GM21576 (cell line): ENCODE results near the gene CTNNBL1.
"Not testable (repeated sequence)": the region's sequence is repeated elsewhere in the genome, so short reads cannot be mapped to it uniquely, and the experiment has no call there.

ENCODE experiments used
- ATAC-seq: cut with Tn5 transposase; IDR thresholded peaks from one replicate; pipeline ENCODE4 v1.9.1; 2021; ENCODE audit warnings: mild to moderate bottlenecking, moderate library complexity; ENCODE audit not compliant: unreplicated experiment

The CTNNBL1 gene

GRCh38 chr20:37848706-37849105 lies 154.9 kb downstream of the CTNNBL1 start:
- no peak for ATAC-seq

DNA sequence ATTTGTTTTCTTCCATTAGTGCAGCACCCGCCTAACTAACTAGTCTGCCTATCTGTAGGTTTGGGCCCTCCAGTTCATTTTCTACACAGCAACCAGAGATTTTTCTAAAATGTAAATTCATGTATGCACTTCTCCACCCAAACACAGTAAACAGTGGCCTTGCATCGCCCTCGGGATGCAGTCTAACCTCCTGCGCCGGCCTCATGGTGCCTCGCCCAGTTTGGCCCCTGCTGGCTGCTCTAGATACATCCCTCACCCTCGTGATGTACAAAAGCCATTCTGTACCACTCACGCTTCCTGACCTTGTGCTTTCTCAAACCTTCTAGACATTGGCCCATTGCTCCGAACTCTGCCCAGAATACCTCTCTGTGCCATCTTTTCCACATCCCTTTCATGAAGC lies 155.3 kb downstream of the CTNNBL1 start:
- no peak for ATAC-seq

DNA sequence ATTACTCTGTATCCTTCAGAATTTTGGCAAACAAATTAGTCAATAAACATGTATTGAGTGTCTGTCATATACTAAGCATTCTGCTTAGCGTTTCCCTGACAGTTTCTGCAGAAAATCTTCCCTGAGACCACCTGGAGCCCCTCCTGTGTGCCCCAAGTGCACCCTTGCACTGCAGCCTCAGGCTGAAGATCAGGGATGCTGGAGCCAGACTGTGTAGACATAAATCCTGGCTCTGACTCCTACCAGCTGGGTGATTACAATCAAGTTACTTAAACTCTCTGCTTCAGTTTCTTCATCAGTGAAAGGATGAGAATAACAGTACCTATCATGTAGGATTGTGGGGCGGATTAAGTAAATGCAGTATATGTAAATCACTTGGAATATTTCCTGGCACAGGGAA lies 155.7 kb downstream of the CTNNBL1 start:
- ATAC-seq, result no peak

DNA sequence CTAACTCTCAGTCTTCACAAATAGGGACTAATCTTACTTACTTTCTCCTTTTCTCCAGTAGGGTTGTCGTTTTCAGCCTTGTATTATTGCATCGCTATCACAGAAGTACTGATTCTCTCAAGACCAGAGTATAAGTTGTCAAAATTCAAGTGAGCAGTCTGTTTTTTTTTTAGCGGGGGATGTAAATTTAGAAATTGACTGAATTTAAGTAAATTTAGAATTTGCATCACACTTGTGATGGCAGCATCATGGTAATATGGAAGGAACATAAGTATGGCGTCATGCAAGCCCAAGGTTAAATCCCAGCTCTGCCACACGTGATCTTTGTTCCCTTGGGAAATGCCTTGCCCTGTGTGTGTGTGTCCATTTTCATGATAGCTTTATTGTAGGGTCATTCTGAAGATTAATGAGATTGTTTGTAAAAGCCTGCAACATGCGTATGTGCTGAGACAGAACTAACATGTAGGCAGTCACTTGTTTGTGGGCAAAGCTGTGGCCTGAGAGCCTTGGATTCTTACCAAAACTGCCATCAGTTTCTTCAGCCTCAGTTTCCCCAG lies 156.3 kb downstream of the CTNNBL1 start:
- ATAC-seq, result no peak

DNA sequence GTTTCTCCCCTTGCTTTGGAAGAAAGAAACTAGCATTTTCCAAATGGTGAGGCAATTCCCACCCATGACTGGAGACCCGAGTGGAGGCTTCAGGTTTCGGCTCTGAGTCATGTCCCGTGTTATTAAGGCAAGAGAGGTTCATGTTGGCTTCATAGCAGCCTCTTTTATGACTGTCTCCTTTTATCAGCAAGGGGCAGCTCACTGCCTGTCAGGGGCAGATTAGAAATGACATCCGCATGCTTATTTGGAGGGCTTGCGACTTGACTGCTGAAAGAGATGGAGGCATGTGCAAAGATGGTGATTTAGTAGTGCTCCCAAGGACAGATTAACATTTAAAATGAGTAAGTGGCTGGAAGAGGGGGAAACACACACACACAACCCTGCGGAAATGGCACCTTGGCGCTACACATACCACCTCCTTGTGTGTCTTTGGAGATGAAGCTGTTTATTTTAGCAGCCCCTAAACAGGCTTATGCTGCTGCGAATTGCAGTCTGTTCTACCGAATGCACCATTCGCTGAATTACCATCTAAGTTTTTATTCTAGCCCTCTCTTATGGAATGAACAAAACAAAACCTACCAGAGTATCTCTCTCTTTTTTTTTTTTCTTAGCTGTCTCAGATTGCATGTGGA lies 157.0 kb downstream of the CTNNBL1 start:
- ATAC-seq, result no peak

- no peak for ATAC-seq
Measured at GRCh38 chr20:37852666-37853065, 158.8 kb downstream of the CTNNBL1 start.

GRCh38 chr20:37853823-37854375 lies 160.1 kb downstream of the CTNNBL1 start:
- ATAC-seq, result peak; percentile 76

GRCh38 chr20:37856034-37856433 lies 162.2 kb downstream of the CTNNBL1 start:
- ATAC-seq, result not testable (repeated sequence)

GRCh38 chr20:37856932-37857660 lies 163.3 kb downstream of the CTNNBL1 start:
- ATAC-seq, result no peak

DNA sequence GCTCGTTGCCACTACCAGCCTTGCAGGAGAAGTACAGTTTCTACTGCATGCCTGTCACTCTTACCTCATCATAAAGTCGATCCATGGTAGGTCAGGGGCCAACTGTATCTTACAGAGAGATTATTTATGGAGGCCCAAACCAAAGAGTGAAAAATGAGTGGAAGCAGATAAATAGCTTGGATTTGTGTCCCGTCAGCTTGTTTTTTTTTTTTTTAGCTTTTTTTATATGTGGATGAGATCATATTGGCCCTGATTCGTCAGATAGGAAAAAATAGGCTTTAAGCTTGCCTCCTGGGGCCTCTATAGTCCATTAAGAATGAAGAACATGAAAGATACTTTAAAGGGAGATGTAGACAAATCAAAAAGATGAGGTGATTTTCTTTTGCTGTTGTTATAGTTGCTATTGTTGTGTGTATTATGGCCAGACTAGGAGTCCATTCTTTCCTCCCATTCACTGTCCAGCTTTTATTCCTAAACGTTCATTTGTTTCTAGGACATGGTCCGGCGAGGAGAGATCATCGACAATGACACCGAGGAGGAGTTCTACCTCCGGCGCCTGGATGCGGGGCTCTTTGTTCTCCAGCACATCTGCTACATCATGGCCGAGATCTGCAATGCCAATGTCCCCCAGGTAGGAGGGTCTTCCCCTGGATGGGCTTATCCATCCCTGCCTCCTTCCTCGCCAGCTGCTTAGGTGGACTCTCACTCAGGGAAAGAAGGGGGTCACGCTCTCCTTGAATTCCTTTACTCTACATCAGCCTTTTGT lies 165.8 kb downstream of the CTNNBL1 start:
- no peak for ATAC-seq

- no peak for ATAC-seq
Measured at GRCh38 chr20:37863289-37863688, 169.5 kb downstream of the CTNNBL1 start.

DNA sequence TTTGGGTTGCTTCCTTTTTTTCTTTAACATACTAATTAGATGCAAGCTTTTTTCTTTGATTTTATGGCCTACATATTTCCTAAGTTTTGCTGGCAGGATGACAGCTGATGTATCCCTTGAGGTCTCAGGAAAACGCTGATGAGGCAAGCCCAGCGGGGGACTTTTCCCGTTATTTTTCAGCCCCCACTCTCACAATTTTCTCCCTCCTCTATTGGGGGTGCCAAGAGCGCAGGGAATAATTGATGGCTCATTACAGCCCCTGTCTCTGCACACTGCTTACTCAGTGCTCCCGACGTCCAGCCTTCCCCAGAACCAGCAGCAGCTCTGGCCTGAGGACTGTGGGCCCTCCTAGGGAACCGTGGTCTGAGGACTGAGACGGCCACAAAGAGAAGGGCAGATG lies 170.5 kb downstream of the CTNNBL1 start:
- ATAC-seq, result no peak

DNA sequence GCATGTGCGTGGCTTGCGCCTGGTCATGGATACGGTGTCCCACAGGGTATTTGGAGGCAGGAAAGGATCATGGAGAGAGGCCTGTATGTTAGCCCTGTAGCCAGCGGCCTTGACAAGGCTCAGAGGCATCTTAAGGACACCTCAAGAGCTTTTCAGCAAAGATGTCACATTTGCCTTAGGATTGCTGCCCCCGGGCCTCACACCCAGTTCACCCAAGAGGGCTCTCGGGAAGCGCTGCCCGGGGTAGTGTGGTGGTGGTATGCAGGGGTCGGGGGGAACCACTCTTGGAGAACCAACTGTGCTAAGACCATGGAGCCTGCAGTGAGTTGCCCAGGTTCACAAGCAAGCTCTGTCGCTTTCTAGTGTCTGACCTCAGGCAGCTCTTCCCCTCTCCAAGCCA lies 172.2 kb downstream of the CTNNBL1 start:
- no peak for ATAC-seq

GRCh38 chr20:37867289-37868195 lies 173.7 kb downstream of the CTNNBL1 start:
- ATAC-seq, result no peak

DNA sequence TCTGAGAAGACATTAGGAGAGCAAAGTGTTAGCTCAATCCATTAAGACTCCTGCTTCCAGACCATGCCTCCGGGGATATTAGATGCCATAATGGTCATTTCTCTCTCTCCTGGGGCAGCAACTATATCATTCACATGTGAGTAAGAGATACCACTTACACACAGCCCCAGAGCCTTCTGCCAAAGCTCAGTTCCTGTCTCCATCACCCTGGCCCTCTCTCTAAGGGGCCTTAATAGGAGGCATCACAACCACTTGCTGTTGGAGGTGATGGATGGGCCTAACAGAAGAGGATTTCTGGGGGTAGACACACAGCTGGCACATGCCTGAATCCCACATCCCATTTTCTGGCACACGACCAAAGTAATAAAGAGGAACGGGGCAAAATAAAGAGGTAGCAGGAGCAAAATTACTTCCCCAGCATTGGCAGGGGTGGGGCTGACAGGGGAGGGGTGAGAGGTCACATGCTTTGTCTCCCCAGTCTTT lies 175.1 kb downstream of the CTNNBL1 start:
- ATAC-seq, result no peak

DNA sequence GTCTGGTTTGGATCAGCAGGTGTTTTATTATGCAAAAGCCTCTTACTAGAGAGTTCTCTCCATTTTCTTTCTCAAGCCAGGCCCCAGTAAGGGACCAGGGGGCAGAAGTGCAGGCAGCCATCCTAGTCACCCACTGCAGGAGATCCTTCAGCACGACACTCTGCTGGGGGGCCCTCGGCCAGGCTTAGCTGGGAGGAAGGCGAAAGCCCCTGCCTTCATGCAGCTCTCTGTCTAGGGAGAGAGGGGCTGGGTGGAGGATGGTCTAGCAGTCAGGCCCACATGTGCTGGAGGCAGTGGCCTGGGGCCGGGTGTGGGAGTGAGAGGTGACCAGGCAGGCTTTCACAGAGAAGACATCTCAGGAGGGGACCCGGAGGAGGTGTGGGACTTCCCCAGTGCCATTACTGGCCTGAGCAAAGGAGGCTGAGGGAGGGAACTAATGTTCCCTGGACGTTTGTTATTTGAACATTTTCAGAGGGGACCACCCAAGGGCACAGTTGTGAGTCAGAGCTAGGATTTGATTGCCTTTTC lies 175.6 kb downstream of the CTNNBL1 start:
- ATAC-seq, result no peak

- no peak for ATAC-seq
Measured at GRCh38 chr20:37870294-37870693, 176.5 kb downstream of the CTNNBL1 start.

DNA sequence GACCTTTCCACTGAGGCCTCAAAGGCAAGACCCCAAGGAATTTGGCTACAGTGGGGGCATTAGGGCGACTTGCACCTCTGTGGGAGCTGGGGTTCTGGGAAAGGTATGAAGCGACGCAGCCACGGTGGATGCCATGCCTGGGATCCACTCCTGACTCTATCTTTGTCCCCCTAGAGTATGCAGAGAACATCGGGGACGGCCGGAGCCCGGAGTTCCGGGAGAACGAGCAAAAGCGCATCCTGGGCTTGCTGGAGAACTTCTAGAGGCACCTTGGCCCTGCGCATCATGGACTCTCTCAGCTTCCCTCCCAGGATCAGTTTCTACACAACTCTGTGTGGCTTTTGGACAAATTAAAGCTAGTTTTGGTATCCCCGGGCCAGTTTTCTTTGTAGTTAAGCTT lies 177.9 kb downstream of the CTNNBL1 start:
- no peak for ATAC-seq

DNA sequence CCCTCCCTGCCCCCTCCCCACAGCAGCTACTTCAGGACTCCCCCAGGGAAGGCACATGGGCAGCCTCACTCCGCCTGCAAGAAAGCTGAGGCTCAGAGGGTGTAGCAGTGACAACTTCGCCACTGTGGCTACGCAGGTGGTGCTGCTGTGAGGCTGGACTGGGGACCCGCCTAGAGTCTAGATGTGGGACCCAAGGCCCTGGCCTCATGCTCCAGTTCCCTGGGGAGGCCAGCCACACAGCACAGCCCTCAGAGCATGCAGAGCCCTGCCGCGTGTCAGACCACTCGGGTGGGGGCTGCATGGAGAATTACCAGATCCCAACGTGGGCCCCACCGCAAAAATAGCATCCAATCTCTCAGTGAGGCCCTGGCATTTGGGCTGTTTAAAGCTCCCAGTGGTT lies 178.3 kb downstream of the CTNNBL1 start:
- no peak for ATAC-seq

GRCh38 chr20:37873884-37874283 lies 180.1 kb downstream of the CTNNBL1 start:
- no peak for ATAC-seq
